IPS-20b (cell line): ENCODE results near the gene BAIAP2.

Source experiments
- H3K27ac ChIP-seq: one replicate; pipeline ENCODE4 v1.5.1; 2013; ENCODE audit warnings: low read length
- H3K27me3 ChIP-seq: 2 replicates; pipeline ENCODE4 v1.6.1; 2013; ENCODE audit warnings: mild to moderate bottlenecking, low read length, inconsistent platforms; ENCODE audit not compliant: insufficient read depth
- H3K36me3 ChIP-seq: 2 replicates; pipeline ENCODE4 v1.6.1; 2013; ENCODE audit warnings: low read depth, mild to moderate bottlenecking, inconsistent platforms, low read length, moderate library complexity; ENCODE audit not compliant: insufficient read depth
- H3K4me1 ChIP-seq: 2 replicates; pipeline ENCODE4 v1.6.1; 2013; ENCODE audit warnings: mild to moderate bottlenecking, control low read depth, inconsistent platforms, low read length, moderate library complexity; ENCODE audit not compliant: insufficient read depth
- H3K4me3 ChIP-seq: 2 replicates; pipeline ENCODE4 v1.5.1; 2013; ENCODE audit warnings: mild to moderate bottlenecking, low read length, inconsistent platforms
- H3K9ac ChIP-seq: 2 replicates; pipeline ENCODE4 v1.6.1; 2013; ENCODE audit warnings: low read depth, mild to moderate bottlenecking, inconsistent platforms, low read length, moderate library complexity
- H3K9me3 ChIP-seq: 2 replicates; pipeline ENCODE4 v1.6.1; 2013; ENCODE audit warnings: mild to moderate bottlenecking, low read depth, low read length, inconsistent platforms; ENCODE audit not compliant: insufficient read depth

BAIAP2 gene, protein sequence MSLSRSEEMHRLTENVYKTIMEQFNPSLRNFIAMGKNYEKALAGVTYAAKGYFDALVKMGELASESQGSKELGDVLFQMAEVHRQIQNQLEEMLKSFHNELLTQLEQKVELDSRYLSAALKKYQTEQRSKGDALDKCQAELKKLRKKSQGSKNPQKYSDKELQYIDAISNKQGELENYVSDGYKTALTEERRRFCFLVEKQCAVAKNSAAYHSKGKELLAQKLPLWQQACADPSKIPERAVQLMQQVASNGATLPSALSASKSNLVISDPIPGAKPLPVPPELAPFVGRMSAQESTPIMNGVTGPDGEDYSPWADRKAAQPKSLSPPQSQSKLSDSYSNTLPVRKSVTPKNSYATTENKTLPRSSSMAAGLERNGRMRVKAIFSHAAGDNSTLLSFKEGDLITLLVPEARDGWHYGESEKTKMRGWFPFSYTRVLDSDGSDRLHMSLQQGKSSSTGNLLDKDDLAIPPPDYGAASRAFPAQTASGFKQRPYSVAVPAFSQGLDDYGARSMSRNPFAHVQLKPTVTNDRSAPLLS

DNA sequence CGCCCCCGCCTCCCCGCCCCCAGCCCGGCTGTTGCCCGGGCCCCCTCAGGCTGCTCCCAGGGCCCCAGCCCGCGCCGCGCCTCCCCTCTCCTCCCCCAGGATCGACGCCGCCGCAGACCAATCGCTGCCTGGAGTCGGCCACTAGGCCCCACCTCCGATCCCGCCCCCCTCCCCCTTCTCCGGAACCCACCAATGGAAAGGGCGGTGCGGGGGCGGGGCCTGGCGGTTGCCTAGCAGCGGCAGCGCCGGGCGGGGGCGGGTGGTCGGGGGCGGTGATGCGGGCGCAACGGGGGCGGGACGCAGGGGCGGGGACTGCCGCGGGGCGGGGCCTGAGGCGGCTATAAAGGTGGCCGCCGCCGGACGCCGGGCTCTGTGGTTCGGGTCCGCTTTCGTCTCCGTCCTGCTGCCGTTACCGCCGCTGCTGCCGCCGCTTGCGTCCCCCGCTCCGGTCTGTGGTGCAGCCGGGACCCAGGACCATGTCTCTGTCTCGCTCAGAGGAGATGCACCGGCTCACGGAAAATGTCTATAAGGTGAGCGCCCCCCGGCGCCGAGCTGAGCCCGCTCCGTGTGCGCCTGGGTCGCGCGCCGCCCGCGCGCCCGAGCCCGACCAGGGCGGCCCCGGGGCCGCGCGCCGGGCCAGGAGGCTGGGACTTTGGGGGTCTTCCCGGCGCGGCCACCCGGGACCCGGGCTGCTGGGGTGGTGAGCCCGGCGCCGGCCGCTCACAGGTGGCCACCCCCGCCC is at the start of gene BAIAP2:
TSS of gene BAIAP2 (plus strand) at position 373 of the 742 bp plus-strand sequence. CDS start at position 477, 104 bp downstream.
- Histone ChIP-seq H3K9ac (peak within 1 kb of the TSS; percentile 56; the same call in 1 of the 2 replicates), H3K4me1 (no peaks in the 10 kb centered on the region; the same call in 1 of the 2 replicates), H3K27ac (no peak within 1 kb of the TSS), H3K9me3 (no peaks in the 10 kb centered on the region), H3K36me3 (no peaks in the 10 kb centered on the region), H3K27me3 (peaks cover 31% of the 10 kb centered on the region), H3K4me3 (peak within 1 kb of the TSS; percentile 70)

DNA sequence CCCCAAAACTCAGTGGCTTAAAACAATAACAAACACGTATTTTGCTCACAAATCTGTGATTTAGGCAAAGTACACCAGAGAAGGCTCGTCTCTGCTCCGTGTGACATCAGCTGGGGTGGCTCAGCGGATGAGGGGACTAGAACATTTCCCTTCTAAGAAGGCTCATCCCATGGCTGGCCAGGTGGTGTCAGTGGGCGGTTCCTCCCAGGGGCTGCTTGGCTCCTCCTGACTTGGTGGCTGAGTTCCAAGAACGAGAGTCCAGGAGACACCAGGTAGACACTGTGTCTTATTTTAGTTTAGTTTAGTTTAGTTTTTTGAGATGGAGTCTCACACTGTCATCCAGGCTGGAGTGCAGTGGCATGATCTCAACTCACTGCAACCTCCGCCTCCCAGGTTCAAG is 48.9 kb upstream of the BAIAP2 start:
- H3K27me3 ChIP-seq, result peaks cover 31% of the 10 kb centered on the region

DNA sequence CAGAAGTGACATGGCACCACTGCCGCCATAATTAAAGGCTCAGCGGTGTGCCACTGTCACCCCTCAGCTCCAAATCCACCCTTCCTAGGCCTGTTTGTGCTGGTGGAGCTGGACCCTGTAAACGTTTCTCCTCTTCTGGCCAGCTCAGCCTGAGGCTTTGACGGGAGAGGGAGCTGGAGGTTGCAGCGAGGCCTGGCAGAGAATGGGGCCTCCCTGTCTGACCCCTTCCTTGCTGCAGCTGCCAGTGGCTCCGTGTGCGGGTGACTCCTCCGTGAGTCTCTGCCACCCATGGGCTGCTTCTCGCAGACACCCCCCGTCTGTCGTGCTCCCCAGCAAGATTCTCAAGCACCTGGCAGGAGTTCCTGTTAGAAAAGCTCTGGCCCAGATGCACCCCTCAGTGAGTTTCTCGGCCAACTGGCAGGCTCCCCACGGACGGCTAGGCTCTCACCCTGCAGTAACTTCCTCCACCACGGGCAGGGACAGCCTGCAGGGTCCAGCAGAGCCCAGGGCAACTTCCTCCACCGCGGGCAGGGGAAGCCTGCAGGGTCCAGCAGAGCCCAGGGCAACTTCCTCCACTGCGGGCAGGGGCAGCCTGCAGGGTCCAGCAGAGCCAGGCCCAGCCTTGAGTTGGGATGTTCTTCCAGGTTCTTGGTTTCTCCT is 48.0 kb upstream of the BAIAP2 start:
- Histone ChIP-seq H3K9ac (no peak overlapping the region), H3K27me3 (peaks cover 25% of the 10 kb centered on the region), H3K9me3 (no peaks in the 10 kb centered on the region), H3K36me3 (no peaks in the 10 kb centered on the region), H3K4me3 (no peak overlapping the region), H3K4me1 (no peaks in the 10 kb centered on the region), H3K27ac (no peak overlapping the region)

More for the DNA sequence above, 48.9 kb upstream of the BAIAP2 start:
- Histone ChIP-seq H3K9me3 (no peaks in the 10 kb centered on the region), H3K27ac (no peak overlapping the region), H3K36me3 (no peaks in the 10 kb centered on the region), H3K4me1 (no peaks in the 10 kb centered on the region), H3K4me3 (no peak overlapping the region), H3K9ac (no peak overlapping the region)

DNA sequence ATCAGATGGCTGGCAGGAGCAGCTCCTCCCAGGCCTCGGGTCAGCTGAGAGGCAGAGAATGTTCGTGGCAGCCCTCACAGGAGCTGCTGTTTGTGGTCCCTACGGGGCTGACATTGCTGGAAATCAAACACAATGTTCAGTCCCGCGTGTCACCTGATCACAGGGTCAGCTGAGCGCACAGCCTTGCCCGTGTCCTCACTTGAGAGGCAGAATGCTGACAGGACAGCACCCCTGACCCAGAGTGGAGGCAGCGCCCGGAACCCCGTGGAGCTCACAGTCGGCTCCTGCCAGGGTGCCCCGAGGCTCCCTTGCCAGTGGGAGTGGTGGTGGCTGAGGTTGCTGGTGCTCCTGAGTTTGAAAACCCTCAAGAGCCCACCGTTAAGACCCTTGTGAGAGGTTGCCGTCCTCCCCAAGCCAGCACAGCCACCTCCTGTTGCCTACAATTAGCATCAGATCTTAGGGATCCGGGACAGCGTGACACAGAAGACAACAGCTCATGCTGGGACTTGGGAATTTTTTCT is 47.0 kb upstream of the BAIAP2 start:
- Histone ChIP-seq H3K4me1 (0 out of 2 replicates have a peak, but pooled peaks cover 4% of the 10 kb centered on the region), H3K9ac (no peak overlapping the region), H3K27ac (no peak overlapping the region)

DNA sequence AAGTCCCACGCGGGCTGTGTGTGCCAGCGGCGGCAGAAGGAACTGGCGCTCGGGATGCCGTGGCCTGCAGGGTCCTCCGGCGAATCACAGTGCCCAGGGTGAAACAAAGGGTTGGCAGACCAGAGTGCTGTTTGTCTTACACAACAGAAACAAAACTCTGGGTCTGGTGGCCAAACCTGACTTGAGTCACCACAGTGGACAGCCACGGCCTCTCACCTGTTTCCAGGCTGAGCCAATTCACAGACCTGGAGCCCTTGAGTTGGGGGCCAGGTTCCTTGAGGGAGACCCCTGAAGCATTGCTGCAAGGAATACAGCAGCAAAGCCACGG is 45.4 kb upstream of the BAIAP2 start:
- Histone ChIP-seq H3K4me3 (no peak overlapping the region), H3K27ac (no peak overlapping the region), H3K9ac (no peak overlapping the region), H3K9me3 (no peaks in the 10 kb centered on the region), H3K36me3 (no peaks in the 10 kb centered on the region), H3K27me3 (peaks cover 25% of the 10 kb centered on the region; the same call in 1 of the 2 replicates), H3K4me1 (0 out of 2 replicates have a peak, but pooled peaks cover 4% of the 10 kb centered on the region)

More for the DNA sequence above, 47.0 kb upstream of the BAIAP2 start:
- no peak overlapping the region for H3K4me3 ChIP-seq
- no peaks in the 10 kb centered on the region for H3K9me3 ChIP-seq
- H3K27me3 ChIP-seq, result peaks cover 25% of the 10 kb centered on the region; the same call in 1 of the 2 replicates
- H3K36me3 ChIP-seq, result no peaks in the 10 kb centered on the region

DNA sequence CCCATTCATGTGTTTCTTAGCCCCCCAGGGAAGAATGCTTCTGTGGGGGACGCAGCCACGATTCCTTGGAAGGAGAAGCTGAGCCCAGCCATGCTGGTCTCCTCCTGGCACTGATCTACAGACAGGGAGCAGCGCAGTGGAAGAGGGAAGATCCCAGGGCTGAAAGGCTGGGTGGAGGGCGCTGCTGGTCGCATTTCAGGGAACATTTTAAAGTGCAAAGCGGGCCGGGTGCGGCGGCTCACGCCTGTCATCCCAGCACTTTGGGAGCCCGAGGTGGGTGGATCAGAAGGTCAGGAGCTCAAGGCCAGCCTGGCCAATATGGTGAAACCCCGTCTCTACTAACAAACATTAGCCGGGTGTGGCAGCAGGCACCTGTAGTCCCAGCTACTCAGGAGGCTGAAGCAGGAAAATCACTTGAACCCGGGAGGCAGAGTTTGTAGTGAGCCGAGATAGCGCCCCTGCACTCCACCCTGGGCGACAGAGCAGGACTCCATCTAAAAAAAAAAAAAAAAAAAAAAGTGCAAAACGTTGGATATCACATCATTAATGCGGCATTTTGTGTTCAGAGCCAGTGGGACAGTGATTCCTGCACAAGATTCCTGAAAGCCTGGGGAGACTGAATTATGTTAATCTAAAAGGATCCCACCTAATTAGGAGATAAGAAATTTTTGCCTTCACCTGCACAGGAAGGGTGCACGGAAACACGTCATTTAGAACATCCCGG is 43.9 kb upstream of the BAIAP2 start:
- Histone ChIP-seq H3K9ac (peak overlapping the region; percentile 68; the same call in 1 of the 2 replicates), H3K27ac (no peak overlapping the region), H3K9me3 (no peaks in the 10 kb centered on the region), H3K4me1 (0 out of 2 replicates have a peak, but pooled peaks cover 4% of the 10 kb centered on the region), H3K27me3 (peaks cover 25% of the 10 kb centered on the region; the same call in 1 of the 2 replicates), H3K4me3 (peak overlapping the region; percentile 77; the same call in 1 of the 2 replicates), H3K36me3 (peaks cover 5% of the 10 kb centered on the region; the same call in 1 of the 2 replicates)

DNA sequence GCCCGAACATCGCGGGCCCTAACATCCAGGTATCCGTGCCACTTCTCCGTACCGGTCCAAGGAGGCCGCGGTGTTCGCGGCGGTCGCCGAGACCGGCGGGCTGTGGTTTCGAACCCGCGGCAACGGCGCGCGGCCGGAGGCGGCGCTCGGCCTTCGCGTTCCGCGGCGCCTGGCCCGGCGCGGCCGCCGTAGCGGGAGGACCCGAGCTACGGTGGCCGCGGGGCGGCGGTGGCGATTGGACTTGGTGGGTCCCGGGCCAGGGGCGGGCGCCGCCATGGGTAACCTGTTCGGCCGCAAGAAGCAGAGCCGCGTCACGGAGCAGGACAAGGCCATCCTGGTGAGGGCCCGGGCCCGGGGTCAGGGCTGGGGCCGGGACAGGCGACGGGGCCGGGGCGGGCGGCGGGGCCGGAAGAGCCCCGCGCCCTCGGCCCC is 43.3 kb upstream of the BAIAP2 start, which contains the start of gene CHMP6:
TSS of gene CHMP6 (plus strand) at position 197 of the 432 bp plus-strand sequence. CDS start at position 275, 78 bp downstream.
- peaks cover 25% of the 10 kb centered on the region; the same call in 1 of the 2 replicates for H3K27me3 ChIP-seq

DNA sequence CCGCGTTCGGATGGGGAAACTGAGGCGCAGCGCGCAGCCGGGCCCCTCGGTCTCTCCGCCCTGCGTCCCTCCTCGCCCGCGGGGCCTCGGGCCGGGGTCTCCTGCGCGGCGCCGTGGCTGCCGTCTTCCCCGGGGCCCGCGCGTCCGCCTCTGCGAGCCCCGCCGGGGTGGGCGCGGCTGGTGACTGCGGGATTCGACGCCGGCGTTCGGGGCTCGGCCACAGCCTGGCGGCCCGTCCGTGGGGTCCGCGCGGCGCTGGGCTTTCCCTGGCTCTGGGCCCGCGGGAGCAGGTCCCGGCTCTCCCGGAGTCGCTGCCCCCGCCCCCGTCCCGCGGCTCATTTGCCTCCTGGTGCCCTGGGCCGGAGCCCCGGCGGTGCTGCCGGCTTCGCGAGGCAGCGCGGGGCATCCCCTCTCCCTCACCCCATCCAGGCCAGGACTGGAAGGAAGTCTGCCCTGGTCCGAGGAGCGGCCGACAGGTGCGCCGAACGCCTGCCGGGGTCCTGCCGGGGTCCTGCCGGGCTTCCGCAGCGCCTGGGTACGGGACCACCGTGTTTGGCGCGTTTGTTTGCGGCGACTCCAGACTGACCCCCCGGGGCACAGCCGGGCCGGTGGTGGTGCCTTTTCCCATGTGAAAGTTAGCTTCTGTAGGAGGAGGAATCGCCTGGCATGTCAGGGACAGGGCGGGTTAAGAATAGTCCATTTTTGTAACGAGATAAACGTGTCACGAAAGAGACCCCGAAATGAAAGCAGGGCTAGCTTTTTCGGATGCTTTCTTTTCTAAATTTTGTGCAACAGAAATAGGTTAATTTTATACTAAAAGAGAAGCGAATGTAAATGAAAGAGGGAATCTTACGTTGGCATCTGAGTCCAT is 42.6 kb upstream of the BAIAP2 start:
- Histone ChIP-seq H3K27me3 (peaks cover 25% of the 10 kb centered on the region; the same call in 1 of the 2 replicates), H3K36me3 (peaks cover 17% of the 10 kb centered on the region), H3K27ac (no peak overlapping the region), H3K9me3 (no peaks in the 10 kb centered on the region), H3K4me3 (peak overlapping the region; percentile 77), H3K4me1 (0 out of 2 replicates have a peak, but pooled peaks cover 4% of the 10 kb centered on the region), H3K9ac (peak overlapping the region; percentile 68; the same call in 1 of the 2 replicates)

More for the DNA sequence above, 43.3 kb upstream of the BAIAP2 start, which contains the start of gene CHMP6:
- Histone ChIP-seq H3K9ac (peak within 1 kb of the TSS; percentile 68; the same call in 1 of the 2 replicates), H3K4me1 (0 out of 2 replicates have a peak, but pooled peaks cover 4% of the 10 kb centered on the region), H3K9me3 (no peaks in the 10 kb centered on the region), H3K4me3 (peak within 1 kb of the TSS; percentile 77), H3K36me3 (peaks cover 11% of the 10 kb centered on the region), H3K27ac (no peak within 1 kb of the TSS)

DNA sequence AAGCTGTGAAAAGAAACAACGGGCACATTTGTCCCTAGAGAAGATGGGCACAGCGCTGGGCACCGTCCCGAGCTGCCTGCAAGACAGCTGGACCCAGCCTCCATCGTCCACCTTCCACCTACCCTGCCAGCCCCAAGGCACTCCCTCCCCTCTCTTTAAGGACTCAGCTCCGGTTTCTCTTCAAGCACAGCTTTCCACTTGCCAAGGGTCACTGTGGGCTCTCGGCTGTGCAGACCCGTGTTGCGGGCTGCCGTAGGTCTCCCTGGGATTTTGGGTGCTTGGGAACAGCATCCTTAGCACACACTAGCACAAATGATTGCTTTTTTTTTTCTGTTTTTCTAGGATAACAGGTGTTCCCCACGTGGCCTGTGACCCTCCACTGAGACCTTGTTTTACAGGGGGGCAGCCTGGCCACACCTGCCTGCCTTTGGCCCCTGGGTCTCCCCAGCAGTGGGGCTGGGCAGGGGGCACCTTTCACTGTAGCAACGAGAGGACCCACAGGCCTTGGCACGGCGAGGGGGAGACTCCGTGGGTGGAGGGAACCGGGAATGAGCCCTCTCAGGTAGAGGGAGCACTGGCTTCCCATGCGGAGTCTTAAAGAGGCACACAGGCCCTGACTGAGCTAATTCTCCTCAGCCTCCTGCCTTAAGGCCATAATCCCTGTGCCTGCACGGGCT is 41.9 kb upstream of the BAIAP2 start:
- H3K4me1 ChIP-seq, result 0 out of 2 replicates have a peak, but pooled peaks cover 4% of the 10 kb centered on the region
- no peak overlapping the region for H3K27ac ChIP-seq
- H3K9ac ChIP-seq, result no peak overlapping the region
- peaks cover 23% of the 10 kb centered on the region; the same call in 1 of the 2 replicates for H3K27me3 ChIP-seq
- peak overlapping the region; percentile 77 for H3K4me3 ChIP-seq
- H3K9me3 ChIP-seq, result no peaks in the 10 kb centered on the region
- H3K36me3 ChIP-seq, result peaks cover 20% of the 10 kb centered on the region
